CD1c-positive myeloid dendritic cell (primary cell): Measurements from ENCODE around the gene TSPAN3.

Experiments
- DNase-seq: peaks from one replicate; pipeline ENCODE4 v3.0.0-alpha.2; 2016; ENCODE audit errors: extremely low spot score

Gene TSPAN3

GRCh38 chr15:77023576-77024272 lies 47.2 kb downstream of the TSPAN3 start:
- no peak for DNase-seq

DNA sequence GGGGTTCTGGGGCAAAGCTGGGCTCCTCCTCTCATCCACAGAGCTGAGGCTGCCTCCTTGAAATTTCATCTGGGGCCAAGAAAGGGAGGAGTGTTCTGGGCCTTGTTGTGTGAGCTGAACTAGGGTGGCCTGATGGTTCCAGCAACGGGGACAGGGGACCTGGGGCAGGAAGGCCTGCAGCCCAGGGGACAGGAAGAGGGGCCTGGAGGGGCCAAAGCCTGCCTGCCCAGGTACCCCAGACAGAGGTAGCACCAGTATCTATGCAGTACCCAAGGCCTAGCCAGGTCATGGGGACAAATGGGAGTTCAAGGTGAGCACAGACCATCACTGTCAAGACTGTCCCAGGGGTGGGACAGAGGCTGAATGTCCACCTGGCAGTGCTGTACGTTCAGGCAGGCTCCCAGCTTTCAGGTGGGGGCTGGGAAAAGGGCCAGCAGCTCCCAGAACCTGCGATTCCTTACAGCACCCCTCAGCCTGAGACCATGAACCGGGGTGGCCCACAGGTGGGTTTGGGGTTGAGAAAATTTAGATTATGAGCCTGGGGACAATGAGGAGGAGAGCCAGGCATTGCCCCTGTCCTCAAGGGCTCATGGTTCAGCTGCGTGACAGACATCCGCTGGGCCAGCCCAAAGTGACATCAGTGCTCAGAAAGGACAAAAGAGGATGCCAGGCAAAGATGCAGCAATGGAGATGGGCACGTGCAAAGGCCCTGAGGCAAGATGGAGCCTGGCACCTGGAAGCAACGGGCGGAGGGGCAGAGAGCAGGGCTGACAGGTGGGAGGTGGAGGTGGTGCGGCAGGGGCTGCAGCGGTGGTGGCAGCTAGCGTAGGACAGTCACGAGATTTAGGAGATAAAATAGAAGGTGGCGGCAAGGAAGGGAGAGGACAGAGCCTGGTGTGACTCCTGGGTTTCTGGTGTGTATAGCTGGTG lies 48.0 kb downstream of the TSPAN3 start:
- DNase-seq, result no peak

DNA sequence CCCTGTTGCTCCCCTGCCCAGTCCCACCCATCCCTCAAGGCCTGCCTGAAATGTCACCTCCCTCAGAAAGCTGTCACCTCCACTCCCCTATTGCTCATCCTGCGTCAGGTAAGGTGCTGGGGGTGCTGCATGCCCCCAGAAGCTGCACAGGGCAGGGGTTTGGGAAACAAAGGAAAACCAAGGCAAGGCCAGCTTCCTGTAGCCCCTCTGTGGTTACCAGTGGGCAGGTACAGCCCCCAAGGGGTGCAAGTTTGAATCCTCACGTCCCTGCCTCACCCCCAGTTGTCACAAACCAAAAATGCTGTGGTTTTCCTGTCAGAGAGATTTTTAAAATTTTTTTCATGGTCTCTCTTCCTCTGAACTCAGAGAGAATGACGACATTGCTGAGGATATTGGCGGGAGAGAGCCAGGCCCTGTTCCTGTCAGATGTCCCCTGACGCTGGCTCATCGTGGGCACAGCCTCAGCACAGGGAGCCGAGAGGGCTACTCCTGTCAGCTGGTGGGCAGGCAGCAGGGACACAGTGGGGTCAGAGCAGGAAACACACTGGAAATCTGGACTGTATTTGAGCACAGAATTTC lies 49.0 kb downstream of the TSPAN3 start:
- DNase-seq, result peak; percentile 57

- no peak for DNase-seq
These were observed 49.8 kb downstream of the TSPAN3 start for GRCh38 chr15:77021088-77021481.

DNA sequence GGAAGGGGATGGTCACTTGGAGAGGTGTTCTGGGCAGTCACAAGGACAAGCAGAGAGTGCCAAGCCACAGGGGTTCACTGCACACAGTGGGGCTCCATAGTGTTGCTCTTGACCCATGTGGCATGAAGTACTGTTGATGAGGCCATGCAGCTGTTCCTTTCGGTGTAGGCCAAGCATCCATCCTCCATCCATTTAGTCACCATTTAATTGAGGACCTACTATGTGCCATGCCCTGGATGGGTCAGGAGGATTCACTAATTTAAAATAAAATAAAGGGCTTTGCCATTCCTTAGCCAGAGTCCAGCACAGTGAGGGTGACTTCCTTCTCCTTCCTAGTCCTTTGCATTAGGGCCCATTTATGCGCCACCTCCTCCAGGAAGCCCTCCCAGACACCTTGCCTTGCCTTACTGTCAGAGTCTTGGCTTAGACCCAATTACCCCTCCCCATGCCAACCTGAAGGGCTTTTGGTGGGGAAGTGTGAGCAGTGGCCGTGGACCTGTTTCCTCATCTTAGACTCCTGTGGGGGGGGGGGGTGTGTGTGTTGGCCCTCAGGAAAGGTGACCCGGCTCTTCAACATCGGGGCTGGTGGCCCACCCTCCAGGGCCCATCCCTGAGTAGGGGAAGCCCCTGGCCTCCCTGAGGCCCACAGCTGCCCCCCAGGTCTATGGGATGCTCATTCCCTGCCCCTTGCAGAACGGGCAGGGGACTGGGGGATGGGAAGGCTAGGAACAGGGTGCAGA lies 50.4 kb downstream of the TSPAN3 start:
- DNase-seq, result no peak

DNA sequence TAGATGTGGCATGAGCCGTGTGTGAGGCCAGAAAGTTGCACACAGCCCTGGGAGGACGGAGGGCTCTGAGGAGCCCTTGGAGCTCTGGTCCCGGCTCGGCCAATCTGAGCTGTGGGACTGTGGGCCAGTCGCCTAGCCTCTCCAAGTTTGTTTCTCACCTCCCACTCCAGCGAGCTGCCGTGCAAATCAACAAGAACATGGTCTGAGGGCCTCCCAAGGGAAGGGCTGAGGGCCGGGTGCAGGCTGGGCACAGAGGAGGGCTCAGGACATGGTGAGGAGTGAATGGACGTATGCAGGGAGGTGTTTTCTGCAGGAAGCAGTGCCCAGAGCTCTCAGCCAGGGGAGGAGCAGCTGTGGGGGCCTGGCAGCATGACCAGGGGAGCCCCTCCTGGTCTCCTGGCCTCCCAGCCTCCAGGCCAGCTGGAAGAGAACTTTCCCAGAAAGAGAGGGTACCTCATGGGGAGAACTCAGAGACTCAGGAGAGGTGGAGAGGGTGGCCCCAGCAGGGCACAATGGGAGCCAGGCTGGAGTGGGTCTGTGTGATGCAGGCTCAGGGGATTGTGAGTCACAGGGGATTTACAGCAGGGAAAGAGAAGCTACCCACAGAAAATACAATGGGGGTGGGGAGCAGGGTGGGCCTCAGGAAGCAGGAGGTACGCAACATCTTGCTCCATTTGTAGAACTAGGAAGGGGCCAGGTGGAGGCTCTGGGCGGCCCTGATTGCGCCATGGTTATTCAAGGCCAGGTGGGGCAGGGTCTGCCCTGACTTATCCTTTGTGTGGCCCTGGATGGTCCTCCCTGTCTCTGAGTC lies 51.2 kb downstream of the TSPAN3 start:
- peak; percentile 62 for DNase-seq

DNA sequence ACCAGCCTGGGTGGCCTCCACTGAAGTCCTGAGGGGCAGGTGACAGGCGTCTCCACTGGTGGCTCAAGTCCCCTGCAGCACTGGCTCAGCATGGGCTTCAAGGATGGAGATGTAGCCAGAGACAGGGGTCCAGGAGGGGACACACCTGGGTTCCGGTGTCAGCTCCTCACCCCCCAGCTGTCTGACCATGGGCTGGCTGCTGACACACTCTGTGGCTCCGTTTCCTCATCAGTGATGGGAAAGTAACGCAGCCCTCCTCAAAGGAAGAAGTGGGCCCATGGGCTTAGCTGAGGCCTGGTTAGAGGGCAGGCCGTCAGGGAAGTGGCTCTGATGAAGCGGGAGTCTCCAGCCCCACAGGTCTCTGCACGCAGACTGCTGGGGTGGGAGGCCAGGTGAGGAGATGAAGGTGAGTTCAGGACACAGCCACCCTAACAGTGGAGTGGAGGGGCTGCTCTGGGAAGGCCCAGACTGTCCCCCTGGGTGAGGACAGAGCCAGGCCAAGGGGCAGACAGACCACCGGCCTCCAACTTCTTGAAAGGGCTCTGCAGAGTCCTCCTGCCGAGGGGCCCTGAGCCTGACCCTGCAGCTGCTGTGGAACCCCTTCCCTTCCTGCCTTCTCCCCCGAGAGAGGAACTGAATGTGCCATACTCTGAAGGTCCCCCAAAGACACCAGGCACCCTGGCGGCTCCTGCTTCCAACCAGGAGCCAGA lies 52.0 kb downstream of the TSPAN3 start:
- no peak for DNase-seq

DNA sequence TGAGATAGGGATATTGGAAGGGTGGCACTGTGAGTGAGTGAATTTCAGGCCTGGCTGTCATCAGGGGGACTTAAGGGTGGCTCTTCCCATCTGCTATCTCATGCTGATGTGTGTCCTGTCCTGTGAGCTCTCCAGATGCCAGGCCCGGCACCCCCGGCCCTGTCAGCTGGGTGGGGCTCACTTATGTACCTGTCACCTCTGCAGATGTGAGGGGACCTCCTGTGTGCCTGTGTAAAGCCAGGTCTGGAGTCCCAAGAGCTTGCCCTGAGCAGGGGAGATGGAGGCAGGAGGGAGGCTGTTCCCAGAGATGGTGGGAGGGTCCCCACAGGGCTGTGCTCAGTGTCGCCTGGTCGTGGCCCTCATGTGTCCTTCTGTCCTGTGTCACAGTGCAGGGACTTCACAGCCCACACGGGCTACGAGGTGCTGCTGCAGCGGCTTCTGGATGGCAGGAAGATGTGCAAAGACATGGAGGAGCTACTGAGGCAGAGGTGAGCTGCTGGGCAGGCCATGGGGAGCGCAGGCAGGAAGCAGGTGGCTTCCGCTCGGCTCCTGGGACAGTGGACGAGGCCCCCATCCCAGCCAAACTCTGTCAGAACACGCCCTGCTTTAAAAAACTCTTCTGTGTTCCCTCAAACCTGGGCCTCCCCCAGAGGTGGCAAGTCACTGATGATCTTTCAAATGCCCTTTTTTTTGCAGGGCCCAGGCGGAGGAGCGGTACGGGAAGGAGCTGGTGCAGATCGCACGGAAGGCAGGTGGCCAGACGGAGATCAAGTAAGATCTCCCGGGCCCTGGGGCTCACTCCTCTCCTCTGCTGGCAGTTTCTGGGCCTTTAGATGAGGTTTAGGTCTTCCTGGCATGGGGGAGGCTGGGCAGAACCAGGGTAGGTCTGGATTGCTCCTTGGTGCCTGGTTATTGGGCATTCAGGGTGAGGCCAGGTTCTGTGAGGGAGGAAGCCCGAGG lies 52.9 kb downstream of the TSPAN3 start:
- DNase-seq, result no peak

DNA sequence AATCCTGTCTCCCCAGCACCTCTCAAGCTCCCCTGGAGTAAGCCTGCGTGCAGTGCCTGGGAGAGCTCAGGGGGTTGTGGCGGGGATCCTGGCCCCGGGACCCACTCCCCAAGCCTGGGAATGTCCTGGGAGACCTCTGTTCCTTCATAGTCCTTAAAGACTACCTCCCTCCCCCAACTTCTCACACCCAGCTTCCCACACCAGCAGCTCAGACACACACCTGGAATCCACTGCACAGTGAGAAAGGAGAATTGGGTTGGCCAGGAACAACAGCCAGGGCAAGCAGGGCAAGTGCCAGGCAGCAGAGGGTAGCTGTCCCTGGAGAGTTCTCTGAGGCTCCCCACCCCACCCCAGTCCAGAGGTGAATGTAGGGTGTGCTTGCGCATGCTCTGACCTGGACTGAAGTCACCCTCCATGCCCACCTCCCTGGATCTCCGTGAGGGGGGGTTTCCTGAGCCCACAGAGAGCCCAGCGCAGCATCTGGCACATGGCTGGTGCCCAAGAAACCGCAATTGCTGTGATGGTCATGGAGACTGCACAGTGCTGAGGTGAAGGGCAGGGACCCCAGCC lies 53.7 kb downstream of the TSPAN3 start:
- DNase-seq, result no peak

GRCh38 chr15:77016321-77016695 lies 54.6 kb downstream of the TSPAN3 start:
- no peak for DNase-seq

GRCh38 chr15:77015646-77016320 lies 55.1 kb downstream of the TSPAN3 start:
- DNase-seq, result peak; percentile 43

DNA sequence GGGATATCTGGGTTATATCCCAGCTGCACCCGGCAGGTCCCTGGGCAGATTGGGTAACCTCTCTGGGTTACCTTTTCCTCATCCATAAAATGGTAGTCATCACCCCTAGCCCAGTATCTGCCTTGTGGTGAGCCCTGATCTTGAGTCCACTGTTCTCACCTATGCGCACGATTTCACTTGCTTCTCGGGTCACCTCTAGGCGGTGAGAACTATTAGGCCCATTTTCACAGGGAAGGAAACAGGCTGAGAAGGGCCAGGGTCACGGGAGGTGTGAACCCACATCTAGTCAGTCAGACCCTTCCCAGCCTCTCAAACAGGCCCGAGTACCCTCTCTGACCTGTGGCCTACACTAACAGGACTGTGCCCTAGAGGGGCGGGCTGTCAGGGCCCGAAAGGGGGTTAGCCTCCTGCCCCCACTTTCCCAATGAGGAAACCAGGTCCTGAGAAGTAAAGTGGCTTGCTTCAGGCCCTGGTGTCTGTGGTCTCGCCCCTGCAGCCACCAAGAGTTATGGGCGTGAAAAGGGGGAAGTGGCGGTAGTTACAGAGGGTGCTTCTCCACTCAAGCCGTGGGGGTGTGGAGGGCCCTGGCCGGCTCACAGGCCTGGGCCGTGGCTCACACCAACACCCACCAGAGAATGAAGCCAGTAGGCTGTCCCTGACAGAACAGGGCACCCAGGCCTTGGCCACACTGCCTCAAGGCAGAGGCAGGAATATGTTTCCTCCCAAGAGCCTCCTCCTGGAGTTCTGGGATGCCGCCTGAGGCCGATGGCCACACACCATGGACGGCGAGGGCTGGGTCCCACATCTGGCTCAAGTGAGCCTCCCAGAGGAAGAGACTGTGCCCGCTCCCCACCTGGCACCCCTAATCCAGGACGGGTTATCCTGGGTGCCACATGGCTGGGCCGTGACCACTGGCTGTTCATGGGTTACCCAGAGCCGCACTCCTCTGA lies 56.5 kb downstream of the TSPAN3 start:
- DNase-seq, result peak; percentile 90

GRCh38 chr15:77013776-77014131 lies 57.2 kb downstream of the TSPAN3 start:
- peak; percentile 58 for DNase-seq

DNA sequence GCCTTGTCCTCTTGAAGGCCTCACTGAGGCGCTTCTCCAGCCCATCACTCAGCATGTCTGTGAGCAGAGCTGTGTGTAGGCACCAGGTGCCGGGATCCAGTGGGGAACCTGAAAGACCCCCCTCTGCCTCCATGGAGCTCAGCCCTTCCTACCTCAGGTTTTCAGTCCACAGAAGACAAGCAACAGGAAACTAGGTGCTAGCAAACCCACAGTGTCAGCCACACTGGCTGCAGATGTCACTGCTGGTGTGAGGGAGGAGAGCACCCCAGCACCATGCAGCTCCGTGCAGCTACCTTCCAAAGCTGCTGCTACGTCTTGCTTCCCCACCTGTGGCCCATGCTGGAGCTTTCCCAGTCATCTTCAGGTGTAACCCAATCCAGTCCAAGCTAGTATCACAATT lies 58.0 kb downstream of the TSPAN3 start:
- no peak for DNase-seq

DNA sequence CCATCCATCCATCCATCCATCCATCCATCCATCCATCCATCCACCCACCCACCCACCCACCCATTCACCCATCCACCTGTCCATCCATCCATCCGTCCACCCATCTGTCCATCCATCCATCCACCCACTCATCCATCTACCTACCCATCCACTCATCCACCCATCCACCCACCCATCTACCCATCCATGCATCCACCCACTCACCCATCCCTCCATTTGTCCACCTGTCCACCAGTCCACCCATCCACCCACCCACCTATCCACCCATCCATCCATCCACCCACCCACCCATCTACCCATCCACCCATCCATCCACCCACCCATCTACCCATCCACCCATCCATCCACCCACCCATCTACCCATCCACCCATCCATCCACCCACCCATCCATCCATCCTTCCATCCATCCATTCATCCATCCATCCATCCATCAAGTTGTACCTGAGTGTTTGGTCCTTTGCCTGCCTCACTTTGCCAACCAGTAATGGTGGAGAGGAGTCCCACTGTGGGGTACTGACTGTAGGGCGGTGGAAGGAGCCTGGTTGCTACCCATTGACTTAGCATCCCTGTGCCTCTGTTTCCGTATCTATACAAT lies 58.7 kb downstream of the TSPAN3 start:
- DNase-seq, result no peak

DNA sequence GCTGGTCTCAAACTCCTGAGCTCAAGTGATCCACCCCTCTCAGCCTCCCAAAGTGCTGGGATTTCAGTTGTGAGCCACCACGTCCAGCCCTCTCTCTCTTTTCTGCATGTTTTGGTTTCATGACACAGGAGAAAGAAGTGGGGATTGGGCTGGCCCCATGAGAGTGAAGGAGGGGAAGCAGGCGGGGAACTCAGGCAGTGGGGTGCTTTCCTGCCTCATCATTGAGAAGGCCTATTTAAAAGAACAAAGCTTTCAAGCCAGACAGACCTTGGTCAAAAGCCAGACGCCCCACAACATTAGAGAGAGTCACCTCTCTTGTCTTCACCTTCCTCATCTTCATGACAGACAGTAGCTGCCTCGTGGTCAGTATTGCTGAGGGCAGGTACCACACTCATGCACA lies 60.1 kb downstream of the TSPAN3 start:
- no peak for DNase-seq

GRCh38 chr15:77010312-77010686 lies 60.6 kb downstream of the TSPAN3 start:
- no peak for DNase-seq
